GM18507 (cell line): ENCODE data around the gene FBN2.

Experiments used
- DNase-seq: peaks from one replicate; pipeline ENCODE4 v3.0.0; 2011; ENCODE audit warnings: low read depth; ENCODE audit not compliant: insufficient read length; ENCODE audit errors: extremely low spot score
- FAIRE-seq: peaks from 2 replicates; lab custom pipeline; 2011; peaks lifted over from hg19 to GRCh38; lab: Jason Lieb, UNC

Gene FBN2

DNA sequence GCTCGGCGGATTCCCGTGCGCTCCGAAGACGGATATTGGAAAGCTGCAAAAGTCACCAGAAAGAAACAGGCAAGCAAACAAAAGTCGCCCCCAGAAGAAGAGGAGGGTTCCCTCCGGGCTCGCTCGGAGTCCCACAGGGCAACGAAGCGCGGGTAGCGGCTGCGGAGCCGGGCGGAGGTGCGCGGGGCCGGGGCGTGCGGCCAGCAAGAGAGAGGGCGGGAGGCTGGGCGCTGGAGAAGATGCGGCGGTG, at the start of gene FBN2:
Gene FBN2 (minus strand): TSS at position 246 of the 250 bp plus-strand sequence. CDS start 642 bp downstream, outside the sequence.
- FAIRE-seq (no peak), DNase-seq (no peak)

DNA sequence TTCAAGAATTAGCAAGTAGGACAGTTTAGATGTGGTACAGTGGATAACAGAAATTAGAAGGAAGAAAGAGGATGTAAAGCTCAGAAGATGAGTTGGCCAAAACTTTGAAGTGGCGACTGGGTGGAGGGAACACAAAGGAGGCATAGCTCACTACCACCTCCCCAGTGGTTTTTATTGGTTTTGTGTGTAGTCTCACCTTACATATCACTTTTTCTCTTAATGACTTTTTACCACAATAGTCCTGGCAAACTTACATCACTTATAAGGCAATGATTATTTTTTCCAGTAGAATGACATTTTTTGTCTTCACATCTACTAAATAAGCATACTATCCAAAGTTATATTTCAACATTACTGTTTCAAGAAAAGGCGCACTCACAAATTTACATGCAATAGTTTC, 49.2 kb upstream of the FBN2 start:
- no peak for FAIRE-seq

DNA sequence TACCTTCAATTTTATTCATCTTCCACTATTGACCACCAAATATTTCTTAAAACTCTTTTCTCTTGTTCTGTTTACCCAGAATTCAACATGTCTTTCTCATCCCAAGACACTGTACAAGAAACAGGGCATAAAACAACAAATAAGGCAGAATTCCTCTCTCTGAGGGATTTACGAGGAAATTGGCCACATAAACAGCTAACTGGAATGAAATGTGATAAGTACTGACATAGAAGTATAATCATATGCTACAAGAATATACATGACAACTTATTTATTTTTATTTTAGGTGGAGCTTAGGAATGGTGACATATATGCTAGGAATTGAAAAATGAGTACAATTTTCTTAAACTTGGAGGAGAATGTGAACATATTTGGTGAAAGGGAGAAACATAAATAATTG, 48.8 kb upstream of the FBN2 start:
- FAIRE-seq (no peak), DNase-seq (no peak)

More for the DNA sequence above, 49.2 kb upstream of the FBN2 start:
- DNase-seq: no peak

- no peak for DNase-seq
- no peak for FAIRE-seq
Observed at GRCh38 chr5:128579639-128580038, 41.6 kb upstream of the FBN2 start.

GRCh38 chr5:128579093-128579492, 41.0 kb upstream of the FBN2 start:
- DNase-seq (no peak), FAIRE-seq (no peak)

DNA sequence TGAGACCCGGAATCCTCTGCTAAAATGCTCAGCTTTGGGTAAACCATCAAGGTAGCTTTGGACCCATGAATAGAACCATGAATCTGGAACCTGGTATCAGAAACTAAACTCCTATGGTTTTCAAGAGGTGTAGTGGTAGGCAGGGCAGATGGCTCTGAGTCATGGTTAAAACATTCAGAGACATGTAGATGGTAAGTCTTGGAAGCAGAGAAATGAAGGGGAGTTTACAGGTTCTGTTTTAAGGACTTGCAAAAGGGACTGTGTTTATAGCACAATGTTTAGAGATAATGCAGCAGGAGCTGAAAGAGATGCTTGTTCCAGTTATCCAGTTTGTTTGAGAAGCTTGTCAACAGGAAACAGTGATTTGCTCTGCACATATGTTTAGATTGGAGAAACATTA, 36.0 kb upstream of the FBN2 start:
- FAIRE-seq: no peak
- DNase-seq: no peak

DNA sequence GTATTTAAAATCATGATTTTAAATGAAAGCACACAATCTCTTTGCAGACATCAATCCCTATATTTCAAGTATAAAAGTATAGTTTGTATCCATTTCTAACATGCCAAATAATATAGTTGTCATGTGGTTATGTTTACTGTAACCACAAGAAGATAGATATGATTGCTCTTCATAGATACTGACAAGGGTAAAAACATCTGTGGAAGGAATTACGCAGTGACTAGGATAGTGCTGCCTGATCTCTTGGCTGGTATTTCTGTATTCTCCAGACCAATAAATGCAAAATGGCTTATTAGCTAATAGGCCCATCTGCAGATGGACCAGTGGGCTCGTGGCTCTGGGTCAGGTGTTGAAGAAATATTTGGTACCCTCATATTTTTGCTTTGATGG, 34.9 kb upstream of the FBN2 start:
- FAIRE-seq (no peak), DNase-seq (no peak)

- FAIRE-seq: no peak
Observed at GRCh38 chr5:128572051-128572929, 34.2 kb upstream of the FBN2 start.

DNA sequence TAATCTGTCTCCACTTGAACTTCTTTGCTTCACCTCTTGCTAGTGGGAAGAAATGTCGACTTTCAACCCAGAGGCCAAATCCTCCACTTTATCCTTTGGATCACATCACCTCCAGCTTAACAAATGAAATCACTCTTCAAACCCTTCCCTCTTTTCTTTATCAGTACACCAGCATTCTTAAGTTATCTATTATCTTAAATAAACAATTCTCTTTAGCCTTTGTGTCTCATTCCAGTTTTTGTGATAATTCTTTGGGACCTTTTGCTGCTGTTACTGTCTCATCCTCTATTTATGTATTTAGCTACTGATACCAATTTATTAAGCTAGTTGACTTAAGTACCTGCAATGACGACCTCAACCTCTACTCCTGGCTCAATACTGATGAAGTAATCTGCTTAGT, 28.1 kb upstream of the FBN2 start:
- DNase-seq: no peak
- FAIRE-seq: no peak

More at GRCh38 chr5:128572051-128572929, 34.2 kb upstream of the FBN2 start:
- DNase-seq: no peak

DNA sequence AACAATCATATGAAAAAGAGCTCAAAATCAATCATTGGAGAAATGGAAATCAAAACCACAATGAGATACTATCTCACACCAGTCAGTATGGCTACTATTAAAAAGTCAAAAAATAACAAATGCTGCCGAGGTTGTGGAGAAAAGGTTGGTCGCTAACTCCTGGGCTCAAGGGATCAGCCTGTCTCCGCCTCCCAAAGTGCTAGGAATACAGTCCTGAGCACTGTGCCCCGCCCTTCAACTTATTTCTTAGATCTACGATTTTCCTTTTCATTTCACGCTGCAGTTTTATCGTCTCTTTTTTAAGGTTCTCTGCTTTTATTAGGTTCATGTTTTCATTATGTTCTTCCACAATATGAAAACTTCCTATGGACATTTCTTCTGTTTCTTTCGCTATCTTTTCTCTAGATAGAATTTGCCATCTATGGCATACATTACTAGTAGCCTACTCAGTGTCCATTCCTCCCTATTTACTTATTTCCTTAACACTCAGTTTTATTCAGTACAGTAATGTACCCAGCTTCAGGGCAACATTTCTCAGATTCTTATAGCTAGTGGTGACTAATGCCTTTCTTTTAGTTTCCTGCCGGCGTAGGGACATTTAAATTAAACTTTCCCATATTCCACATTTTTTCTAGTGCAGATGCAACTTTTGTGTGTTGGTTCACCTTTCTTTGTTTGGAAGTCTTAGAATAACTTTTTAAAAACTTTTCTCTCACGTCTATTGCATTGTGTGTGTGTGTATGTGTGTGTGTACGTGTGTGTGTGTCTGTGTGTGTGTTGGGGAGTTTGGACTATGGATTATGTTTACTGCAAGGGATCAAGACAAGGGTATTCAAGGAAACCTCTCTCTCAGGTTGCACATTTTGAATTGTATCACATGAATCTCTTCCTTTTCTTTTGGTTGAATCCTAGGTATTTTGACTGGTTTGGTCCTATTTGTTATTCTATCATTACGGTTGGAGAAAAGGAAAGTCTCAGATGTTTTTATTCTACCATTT, 21.6 kb upstream of the FBN2 start:
- FAIRE-seq (no peak), DNase-seq (no peak)

DNA sequence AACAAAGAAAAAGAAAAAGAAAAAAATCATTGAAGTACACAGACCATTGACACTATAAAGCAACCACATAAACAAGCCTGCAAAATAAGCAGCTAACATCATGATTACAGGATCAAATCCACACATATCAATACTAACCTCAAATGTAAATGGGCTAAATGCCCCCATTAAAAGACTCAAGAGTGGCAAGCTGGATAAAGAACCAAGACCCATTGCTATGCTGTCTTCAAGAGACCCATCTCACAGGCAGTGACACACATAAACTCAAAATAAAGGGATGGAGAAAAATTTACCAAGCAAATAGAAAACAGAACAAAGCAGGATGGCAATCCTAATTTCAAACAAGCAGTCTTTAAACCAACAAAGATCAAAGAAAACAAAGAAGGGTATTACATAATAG, 15.7 kb upstream of the FBN2 start:
- DNase-seq (no peak), FAIRE-seq (no peak)

DNA sequence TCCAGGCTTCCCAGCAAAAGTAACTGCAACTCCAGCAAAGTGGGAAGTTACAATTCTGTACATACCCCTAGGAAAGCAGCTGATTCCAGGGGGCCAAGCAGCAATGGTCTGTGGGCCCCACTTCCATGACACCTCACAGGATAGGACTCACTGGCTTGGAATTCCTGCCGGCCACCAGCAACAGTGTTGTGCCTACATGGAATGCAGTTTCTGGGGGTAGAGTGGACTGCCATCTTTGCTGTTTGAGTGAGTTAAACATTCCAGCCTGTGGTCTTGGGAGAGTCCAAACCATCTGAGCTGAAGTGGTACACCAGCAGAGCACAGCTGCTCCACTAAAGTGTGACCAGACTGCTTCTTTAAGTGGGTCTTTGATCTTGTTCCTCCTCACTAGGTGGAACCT, 13.4 kb upstream of the FBN2 start:
- DNase-seq (no peak), FAIRE-seq (no peak)

DNA sequence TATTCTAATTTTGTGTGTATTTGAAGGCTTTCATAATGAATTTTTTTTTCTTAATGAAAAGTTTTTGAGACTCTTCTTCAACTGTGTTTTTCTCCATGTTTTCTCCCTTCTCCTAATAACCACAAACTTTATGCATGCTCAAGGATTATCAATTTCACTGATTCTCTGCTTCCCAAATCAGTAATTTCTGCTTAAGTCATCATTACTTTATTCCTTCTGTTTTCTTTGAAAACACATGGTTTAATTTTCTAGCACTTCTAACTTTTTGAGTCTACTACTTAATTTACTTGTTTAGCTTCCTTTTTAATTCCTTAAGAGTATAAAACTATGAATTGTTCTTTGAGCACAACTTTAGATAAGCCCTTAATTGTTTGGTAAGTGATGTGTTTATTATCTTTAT, 11.5 kb upstream of the FBN2 start:
- DNase-seq (no peak), FAIRE-seq (no peak)

DNA sequence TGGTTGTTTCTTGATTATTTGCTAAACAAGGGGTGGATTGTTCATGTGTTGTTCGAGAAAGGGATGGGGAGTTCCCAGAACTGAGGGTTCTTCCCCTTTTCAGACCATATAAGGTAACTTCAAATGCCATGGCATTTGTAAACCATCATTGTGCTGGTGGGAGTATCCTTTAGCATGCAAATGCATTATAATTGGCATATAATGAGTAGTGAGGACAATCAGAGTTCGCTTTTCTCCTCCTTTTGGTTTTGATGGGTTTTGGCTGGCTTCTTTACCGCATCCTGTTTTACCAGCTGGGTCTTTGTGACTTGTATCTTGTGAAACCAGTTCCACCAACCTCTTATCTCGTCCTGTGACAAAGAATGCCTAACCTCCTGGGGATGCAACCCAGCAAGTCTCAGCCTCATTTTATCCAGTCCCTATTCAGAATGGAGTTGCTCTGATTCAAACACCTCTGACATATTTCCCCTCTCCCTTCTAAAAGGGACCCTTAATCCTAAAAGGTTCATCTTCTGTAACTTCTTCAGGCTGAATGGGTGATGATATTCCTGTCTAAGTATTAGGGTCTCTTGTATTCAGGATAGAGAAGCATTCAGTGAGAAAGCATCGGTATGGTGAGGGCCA, 8.7 kb upstream of the FBN2 start:
- DNase-seq: no peak
- FAIRE-seq: no peak

- DNase-seq (no peak), FAIRE-seq (no peak)
Observed at GRCh38 chr5:128541385-128541784, 3.3 kb upstream of the FBN2 start.

- FAIRE-seq: no peak
- DNase-seq: no peak
Observed at GRCh38 chr5:128539038-128539429, 989 bp upstream of the FBN2 start.

GRCh38 chr5:128538250-128539037, 399 bp upstream of the FBN2 start:
- DNase-seq: no peak
- no peak for FAIRE-seq

DNA sequence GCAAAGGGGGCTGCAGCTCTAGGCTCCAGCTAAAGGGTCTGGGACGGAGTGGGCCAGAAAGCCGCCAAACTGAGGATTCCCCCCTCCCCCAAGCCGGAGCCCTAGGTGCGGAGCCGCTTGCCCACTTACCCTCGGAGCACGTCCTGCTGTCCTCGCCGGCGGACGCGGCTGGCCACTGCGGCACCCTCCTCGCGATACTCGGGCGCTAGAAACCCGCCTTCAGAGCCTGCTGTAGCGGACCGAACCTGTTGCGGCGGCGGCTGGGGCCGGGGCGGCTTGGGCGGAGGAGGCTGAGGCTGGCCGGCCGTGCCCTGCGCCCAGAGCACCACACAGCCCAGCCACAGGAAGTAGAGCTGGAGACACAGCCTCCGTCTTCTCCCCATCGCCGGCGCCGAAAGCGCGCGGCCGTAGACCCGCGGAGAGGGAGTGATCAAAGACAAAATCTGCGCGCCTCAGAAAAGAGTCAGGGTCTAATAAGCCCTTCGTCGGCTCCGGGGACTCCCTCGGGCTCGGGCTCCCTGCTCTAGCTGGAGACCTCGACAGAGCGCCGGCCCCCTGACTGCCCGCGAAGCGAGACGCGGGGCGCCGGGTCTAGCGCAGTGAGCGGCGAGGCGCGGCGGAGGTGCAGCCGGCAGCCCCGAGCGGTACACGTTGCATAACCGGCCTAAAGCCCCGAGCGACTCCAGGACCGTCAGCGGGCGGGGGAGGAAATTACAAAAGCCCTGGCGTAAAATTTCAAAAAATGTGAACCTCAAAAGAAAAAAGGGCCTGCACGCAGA, 635 bp downstream of the FBN2 start:
- DNase-seq: no peak
- FAIRE-seq: no peak
